Activated CD4-positive, alpha-beta T cell treated with anti-CD3 and anti-CD28 coated beads for 24 hours (primary cell): Measurements from ENCODE around the gene ZMYND15.
"Not testable (repeated sequence)": the region's sequence is repeated elsewhere in the genome, so short reads cannot be mapped to it uniquely, and the experiment has no call there.

Source experiments
- DNase-seq, 2 donors: peaks; one replicate each; pipeline ENCODE4 v3.0.0-alpha.2; 2020; ENCODE audit warnings: low read depth in 2 of 2

Gene ZMYND15, protein sequence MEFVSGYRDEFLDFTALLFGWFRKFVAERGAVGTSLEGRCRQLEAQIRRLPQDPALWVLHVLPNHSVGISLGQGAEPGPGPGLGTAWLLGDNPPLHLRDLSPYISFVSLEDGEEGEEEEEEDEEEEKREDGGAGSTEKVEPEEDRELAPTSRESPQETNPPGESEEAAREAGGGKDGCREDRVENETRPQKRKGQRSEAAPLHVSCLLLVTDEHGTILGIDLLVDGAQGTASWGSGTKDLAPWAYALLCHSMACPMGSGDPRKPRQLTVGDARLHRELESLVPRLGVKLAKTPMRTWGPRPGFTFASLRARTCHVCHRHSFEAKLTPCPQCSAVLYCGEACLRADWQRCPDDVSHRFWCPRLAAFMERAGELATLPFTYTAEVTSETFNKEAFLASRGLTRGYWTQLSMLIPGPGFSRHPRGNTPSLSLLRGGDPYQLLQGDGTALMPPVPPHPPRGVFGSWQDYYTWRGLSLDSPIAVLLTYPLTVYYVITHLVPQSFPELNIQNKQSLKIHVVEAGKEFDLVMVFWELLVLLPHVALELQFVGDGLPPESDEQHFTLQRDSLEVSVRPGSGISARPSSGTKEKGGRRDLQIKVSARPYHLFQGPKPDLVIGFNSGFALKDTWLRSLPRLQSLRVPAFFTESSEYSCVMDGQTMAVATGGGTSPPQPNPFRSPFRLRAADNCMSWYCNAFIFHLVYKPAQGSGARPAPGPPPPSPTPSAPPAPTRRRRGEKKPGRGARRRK

DNA sequence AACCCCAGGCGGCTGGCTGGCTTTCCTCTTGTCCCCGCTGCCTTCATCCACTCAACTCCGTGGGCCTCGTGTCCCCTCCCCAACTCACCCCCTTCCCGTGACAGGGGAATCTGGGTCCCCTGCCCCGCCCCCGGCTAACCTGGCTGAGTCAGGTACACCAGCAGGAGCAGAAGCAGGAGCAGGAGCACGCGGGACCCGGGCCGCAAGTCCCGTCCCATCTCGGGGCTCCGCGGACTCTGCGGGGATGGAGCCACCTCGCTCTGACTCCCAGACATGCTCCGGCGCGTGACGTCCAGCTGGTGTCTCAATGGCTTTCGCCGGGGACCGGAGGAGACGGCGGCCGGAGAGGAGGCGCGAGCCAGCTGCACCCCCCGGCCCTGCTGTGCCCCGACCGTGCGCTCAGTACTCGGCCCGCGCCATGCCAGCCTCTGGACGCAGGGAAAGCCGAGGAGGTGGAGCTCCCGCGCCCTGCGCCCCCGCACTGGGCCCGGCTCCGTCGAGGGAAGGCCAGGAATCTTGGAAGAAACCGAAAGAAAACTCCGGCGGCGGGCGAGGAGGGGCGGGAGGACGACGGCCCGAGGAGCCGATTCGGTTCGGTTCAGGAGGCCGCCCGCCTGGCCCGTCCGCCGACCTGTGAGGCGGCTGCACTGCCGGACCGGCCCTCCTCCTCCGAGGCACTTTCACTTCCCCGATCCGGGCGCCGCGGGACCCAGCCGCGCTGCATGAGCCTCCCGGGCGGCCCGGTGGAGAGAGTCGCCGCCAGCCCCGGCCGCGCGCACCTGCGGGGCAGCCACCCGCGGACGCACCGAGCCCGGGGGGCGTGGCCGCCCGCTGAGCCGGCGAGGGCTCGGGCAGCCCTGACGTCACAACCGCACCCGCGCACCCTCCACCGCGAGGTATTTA lies at the start of gene ZMYND15, which contains the start of gene CXCL16:
ZMYND15 (plus strand) TSS at position 712 of the 903 bp plus-strand sequence. CDS start 716 bp downstream, outside the sequence.
CXCL16 (minus strand) TSS at position 807 of the 903 bp plus-strand sequence; CDS start at position 218, 589 bp downstream.
- peak in 1 of 2 donors; percentile 43 for DNase-seq

DNA sequence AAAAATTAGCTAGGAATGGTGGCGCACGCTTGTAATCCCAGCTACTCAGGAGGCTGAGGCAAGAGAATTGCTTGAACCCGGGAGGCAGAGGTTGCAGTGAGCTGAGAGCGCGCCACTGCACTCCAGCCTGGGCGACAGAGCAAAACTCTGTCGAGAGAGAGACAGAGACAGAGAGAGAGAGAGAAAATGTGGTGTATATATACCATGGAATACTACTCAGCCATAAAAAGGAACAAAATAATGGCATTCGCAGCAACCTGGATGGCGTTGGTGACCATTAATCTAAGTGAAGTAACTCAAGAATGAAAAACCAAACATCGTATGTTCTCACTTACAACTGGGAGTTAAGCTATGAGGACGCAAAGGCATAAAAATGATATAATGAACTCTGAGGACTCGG lies 49.8 kb upstream of the ZMYND15 start:
- DNase-seq = not testable (repeated sequence)

DNA sequence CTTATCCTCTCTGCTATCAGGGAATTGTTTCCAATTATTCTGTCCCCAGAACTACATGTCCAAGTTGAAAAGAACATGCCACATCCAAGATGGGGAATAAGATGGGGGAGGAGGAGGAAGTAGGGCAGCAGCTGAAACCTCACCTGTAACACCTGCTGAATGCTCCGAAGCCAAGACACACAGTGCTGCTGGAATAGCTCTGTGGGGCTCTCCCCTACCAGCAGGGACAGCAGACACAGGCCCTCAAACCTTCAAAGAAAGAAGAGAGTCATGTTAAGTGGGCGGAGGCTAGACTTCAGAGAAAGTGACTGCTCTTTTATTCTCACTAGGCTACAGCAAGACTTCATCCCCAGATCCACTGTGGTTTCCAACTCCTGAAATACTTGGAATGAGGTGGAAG lies 48.9 kb upstream of the ZMYND15 start:
- no peak for DNase-seq

DNA sequence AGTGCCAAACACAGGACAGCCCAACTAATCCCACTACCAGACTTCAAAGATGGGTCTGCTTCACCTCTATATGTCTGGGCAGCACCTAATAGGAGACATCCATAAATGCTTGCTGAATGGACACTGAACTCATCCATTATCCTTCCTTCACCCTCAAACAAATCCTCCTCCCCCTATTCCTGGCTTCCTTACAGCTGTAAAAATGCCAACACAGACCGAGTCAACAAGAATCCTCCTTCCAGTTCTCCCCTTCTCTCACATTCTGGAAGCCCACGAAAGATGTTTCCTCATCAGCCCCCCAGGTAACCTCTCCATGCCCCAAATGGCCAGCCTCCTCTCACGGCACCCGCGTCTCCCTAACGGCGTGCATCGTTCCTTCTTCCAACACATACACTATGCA lies 47.9 kb upstream of the ZMYND15 start:
- no peak for DNase-seq

DNA sequence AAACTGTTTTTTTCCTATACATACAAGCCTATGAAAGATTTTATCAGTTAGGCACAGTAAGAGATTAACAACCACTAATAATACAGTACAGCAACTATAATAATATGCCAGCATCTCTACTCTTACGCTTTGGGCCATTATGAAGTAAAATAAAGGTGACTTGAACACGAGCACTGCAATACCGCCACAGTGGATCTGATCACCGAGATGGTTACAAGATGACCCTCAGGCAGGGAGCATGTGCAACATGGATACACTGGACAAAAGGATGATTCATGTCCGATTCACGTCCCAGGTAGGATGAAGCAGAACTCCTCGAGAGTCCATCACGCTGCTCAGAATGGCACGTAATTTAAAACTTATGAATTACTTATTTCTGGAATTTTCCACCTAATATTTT lies 46.2 kb upstream of the ZMYND15 start:
- DNase-seq = no peak

DNA sequence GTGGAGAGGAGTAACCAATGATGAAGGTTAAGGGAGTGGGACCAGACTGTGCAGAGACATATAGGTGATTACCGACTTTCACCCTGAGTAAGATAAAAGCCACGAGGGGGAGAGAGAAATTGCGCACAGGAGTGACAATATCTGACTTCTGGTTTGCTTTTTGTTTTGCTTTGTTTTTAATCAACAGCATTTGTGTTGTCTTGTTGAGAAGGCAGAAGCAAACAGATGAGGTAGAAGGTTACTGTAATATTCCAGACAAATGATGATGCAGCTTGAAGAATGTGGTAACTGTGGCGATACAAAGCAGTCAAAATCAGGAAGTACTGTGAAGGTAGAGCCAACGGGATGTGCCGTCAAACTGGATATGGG lies 43.2 kb upstream of the ZMYND15 start:
- no peak for DNase-seq

GRCh38 chr17:4699401-4700056 lies 40.1 kb upstream of the ZMYND15 start:
- DNase-seq = not testable (repeated sequence)

GRCh38 chr17:4701116-4701515 lies 38.5 kb upstream of the ZMYND15 start:
- no peak for DNase-seq

DNA sequence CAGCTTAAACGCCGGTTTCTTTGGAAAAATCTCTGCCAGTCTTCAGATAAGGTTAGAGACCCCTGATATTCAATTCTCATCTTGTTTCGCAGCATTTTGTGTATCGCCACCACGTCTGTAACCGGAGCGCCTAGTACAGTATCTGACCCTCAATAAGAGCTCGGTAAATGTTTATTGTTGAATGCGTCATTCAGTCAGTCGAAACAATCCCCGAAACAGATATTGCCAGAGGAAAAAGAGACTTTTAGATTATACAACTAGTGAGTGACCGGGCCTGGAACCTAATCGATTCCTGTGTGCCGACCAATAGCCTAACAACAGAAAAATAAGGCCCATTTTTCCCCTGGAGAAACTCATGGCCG lies 36.3 kb upstream of the ZMYND15 start:
- DNase-seq = no peak

- not testable (repeated sequence) for DNase-seq
Measured at GRCh38 chr17:4704574-4704907, 35.1 kb upstream of the ZMYND15 start.

DNA sequence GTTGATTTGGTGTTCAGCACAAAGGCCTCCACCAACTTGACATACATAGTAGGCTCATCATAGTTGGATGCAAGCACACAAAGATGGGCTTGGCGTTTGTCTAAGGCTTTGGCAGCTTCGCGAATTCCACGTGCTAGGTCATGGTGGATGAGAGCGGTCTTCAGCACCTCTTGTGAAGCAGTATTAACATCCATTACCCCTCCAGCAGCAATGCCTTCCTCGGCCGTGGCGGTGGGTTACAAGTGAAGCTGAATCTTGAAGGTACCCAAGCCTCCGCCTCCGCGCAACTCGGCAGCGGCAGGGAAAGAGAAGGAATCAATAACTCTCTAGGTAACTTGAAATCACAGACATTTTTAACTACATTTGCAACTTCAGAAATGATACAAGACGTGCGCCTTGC lies 34.6 kb upstream of the ZMYND15 start:
- DNase-seq = no peak

DNA sequence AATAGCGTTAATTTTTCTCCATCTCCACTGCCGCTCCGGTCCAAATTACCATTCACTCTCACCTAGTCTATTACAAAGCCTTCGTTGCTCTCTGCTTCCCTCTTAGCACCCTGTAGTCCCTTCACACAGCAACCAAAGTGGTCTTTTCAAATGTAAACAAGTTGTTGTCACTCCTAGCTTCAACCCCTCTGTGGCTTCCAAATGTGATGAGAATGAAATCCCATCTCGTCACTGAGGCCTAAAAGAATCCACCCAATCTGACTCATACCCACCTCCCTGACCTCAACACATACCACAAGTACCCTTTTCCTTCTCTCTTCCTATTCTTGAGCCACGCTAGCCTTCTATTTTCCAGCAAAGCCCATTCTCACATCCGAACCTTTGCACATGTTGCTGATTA lies 33.5 kb upstream of the ZMYND15 start:
- no peak for DNase-seq

DNA sequence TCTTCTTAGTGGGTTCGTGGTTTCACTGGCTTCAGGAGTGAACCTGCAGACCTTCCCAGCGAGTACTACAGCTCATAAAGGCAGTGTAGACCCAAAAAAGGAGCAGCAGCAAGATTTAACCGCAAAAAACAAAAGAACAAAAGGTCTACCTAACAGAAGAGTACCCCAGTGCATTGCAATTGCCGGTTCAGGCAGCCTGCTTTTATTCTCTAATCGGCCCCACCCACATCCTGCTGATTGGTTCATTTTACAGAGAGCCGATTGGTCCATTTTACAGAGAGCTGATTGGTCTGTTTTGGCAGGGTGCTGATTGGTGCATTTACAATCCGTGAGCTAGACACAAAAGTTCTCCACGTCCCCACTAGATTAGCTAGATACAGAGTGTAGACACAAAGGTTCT lies 31.2 kb upstream of the ZMYND15 start:
- peak; percentile 31 to 44 for DNase-seq

- DNase-seq = peak; percentile 96
Measured at GRCh38 chr17:4709794-4710692, 29.6 kb upstream of the ZMYND15 start, which contains the start of gene ARRB2. Gene ARRB2 (plus strand): TSS chr17:4710632. CDS start chr17:4710722, 90 bp downstream.

GRCh38 chr17:4710693-4711634 lies 28.7 kb upstream of the ZMYND15 start:
- DNase-seq = peak; percentile 29 to 31

DNA sequence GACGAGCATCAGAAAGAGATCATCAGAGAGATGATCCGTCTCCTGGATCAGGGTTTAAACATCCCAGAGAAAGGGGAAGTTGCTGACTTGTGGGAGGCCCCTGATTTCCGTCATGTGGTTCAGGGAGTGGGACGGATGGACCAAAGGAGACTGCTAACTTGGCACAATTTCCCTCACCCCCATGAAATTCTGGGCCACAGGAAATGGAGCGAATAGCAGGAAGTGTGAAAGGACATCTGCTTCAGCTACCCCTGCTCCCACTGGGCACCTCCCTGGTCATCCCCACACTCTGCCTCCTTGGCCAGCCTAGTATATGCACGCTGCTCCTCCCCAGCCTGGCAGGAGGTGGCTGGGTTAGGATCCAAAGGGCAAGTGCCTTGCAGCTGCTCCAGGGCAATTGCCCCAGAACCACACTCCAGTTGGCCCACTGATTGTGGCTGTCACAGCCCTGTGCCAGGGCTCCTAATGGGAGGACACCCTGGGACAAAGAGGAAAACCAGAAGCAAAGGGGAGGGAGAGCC lies 27.9 kb upstream of the ZMYND15 start:
- DNase-seq = no peak

DNA sequence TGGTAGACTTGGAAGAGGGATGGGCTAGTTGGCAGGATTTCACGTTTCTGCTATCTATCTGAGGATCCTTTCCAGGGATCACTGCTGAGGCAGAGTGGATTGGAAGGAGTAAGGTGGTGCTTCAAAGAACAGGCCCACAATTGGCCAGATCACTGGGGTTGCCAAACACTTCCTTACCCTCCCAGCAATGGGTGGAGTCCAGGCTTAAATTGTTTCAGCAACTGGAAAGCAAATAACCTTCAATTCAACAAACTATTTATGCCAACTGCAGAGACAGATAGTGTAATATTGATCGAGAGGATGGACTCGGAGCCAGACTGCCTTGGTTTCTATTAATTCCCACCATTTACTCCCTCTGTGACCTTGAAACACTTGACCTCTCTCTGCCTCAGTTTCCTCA lies 27.1 kb upstream of the ZMYND15 start:
- no peak for DNase-seq

- not testable (repeated sequence) for DNase-seq
Measured at GRCh38 chr17:4714340-4715062, 25.1 kb upstream of the ZMYND15 start.
